Activated B cell treated with CpG ODN at 0.5 μM for 24 hours (primary cell): ENCODE data around the gene FSTL4. TPM values are rescaled to one million over a fixed set of nuclear protein-coding genes. Genes with fewer than 3 reads are reported as not detected.

Source experiments
- ATAC-seq: fragments of 200-7000 bp; cut with Tn5 transposase; one replicate; pipeline ENCODE4 v1.10.0; 2021; ENCODE audit warnings: low read depth, mild to moderate bottlenecking, moderate library complexity
- CTCF ChIA-PET: fragments of 350-600 bp; sonication (Branson Sonifier 250); formaldehyde crosslinking; loops from one replicate; lab custom pipeline; 2021; ENCODE audit warnings: antibody characterized with exemption; lab: Charles Lee
- POLR2A ChIA-PET: fragments of 350-600 bp; sonication (Branson Sonifier 250); formaldehyde crosslinking; loops from one replicate; lab custom pipeline; 2021; ENCODE audit warnings: antibody characterized with exemption; lab: Charles Lee
- DNase-seq: peaks from one replicate; pipeline ENCODE4 v3.0.0; 2022
- H3K27ac Mint-ChIP-seq: one replicate; pipeline ENCODE4 v1.8.0; 2020; ENCODE audit warnings: mixed read lengths
- H3K27me3 Mint-ChIP-seq: one replicate; pipeline ENCODE4 v1.8.0; 2021; ENCODE audit warnings: mixed read lengths
- H3K36me3 Mint-ChIP-seq: one replicate; pipeline ENCODE4 v1.8.0; 2021; ENCODE audit warnings: low read depth, mixed read lengths
- H3K4me1 Mint-ChIP-seq: one replicate; pipeline ENCODE4 v1.8.0; 2021; ENCODE audit warnings: mixed read lengths
- H3K4me3 Mint-ChIP-seq: one replicate; pipeline ENCODE4 v1.8.0; 2020; ENCODE audit warnings: mild to moderate bottlenecking, mixed read lengths
- H3K9me3 Mint-ChIP-seq: one replicate; pipeline ENCODE4 v1.8.0; 2020; ENCODE audit warnings: mixed read lengths
- intact Hi-C: fragments of 100-400 bp; cut with micrococcal nuclease; formaldehyde crosslinking; loops from one replicate; pipeline ENCODE4 v1.15.1; 2024
- total RNA-seq: library from RNA; stranded (reverse); gene quantifications from 2 replicates; pipeline ENCODE4 v1.2.3, GENCODE V29; 2022
- TF ChIP-seq, protein P1 (sequence below): fragments of 200-600 bp; IDR thresholded peaks from one replicate; pipeline ENCODE4 v1.8.0; 2022; ENCODE audit warnings: antibody characterized with exemption, mild to moderate bottlenecking

FSTL4 gene
- total RNA-seq, 1 donor from 2014 or later: 1.7 TPM

DNA sequence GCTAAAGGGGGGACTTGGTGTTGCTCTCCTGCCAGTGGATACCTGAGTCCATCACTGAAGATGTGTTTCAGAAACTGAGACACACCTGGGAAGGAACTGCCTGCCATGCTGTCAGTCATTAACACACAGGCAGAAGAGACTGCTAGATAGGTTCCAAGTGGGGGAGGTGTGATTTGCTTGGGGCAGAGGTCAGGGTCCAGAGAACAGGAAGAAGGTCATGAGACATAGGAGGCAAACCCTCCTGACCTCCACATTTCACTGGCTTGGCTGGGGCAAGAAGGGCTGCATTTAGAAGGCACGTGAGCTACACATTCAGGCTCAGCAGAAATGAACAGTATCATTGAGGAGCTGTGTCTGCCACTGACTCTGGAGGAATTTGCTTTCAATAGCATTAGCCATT lies 344.7 kb downstream of the FSTL4 start:
- TF ChIP-seq, protein P1, sequence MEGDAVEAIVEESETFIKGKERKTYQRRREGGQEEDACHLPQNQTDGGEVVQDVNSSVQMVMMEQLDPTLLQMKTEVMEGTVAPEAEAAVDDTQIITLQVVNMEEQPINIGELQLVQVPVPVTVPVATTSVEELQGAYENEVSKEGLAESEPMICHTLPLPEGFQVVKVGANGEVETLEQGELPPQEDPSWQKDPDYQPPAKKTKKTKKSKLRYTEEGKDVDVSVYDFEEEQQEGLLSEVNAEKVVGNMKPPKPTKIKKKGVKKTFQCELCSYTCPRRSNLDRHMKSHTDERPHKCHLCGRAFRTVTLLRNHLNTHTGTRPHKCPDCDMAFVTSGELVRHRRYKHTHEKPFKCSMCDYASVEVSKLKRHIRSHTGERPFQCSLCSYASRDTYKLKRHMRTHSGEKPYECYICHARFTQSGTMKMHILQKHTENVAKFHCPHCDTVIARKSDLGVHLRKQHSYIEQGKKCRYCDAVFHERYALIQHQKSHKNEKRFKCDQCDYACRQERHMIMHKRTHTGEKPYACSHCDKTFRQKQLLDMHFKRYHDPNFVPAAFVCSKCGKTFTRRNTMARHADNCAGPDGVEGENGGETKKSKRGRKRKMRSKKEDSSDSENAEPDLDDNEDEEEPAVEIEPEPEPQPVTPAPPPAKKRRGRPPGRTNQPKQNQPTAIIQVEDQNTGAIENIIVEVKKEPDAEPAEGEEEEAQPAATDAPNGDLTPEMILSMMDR: no peak
- intact Hi-C loops: no loop called here
- CTCF ChIA-PET: no interaction called here

DNA sequence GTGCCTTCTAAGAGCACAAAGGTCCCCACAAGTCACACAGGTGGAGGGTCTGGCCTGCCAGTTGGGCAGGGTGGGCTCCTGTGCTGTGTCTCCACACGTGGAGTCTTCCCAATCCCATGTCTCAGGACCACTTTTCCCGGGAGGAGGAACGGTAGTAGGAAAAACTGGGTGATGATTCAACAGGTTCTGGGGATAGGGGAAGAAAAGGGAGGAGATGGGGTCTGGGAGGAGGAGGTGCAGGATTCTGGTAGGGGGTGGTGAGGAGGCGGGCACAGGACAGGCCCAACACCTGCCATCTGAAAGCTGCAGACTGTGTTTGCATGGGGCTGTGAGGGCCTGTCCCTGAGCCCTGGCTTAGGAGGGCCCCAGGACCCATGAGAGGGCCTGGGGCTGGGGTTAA lies 345.4 kb downstream of the FSTL4 start:
- no peak overlapping the region for H3K27ac Mint-ChIP-seq
- CTCF ChIA-PET: no interaction called here
- H3K36me3 Mint-ChIP-seq: no peaks in the 10 kb centered on the region

More for the DNA sequence above, 344.7 kb downstream of the FSTL4 start:
- no peaks in the 10 kb centered on the region for H3K4me1 Mint-ChIP-seq
- ATAC-seq (no peak), DNase-seq (no peak)
- H3K27me3 Mint-ChIP-seq: no peaks in the 10 kb centered on the region
- POLR2A ChIA-PET: no interaction called here
- H3K9me3 Mint-ChIP-seq: no peaks in the 10 kb centered on the region
- no peaks in the 10 kb centered on the region for H3K36me3 Mint-ChIP-seq
- H3K27ac Mint-ChIP-seq: no peak overlapping the region
- H3K4me3 Mint-ChIP-seq: no peak overlapping the region

DNA sequence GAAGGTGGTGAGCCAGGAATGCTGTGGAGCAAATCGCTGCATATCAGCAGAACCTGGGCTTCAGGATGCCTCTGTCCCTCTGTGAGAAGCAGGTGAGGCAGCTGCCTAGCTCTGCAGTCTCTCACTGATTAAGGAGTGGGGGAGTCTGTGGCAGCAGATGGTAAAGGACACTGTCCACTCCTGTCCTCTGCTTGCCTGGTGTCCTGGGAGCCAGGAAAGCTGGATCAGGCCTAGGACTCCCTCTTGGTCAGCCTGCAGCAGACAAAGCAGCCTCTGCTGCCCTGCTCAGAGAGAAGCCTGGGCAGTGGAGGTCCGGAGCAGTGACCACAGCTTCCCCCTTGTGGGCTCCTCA lies 345.8 kb downstream of the FSTL4 start:
- H3K9me3 Mint-ChIP-seq: no peaks in the 10 kb centered on the region
- TF ChIP-seq, protein P1: no peak
- DNase-seq (no peak), ATAC-seq (no peak)
- H3K4me3 Mint-ChIP-seq: no peak overlapping the region
- intact Hi-C loops: no loop called here
- ChIA-PET POLR2A (no interaction called here), CTCF (no interaction called here)
- no peaks in the 10 kb centered on the region for H3K4me1 Mint-ChIP-seq
- H3K36me3 Mint-ChIP-seq: no peaks in the 10 kb centered on the region
- H3K27ac Mint-ChIP-seq: no peak overlapping the region
- no peaks in the 10 kb centered on the region for H3K27me3 Mint-ChIP-seq

More for the DNA sequence above, 345.4 kb downstream of the FSTL4 start:
- TF ChIP-seq, protein P1: no peak
- ATAC-seq (no peak), DNase-seq (no peak)
- no peaks in the 10 kb centered on the region for H3K4me1 Mint-ChIP-seq
- H3K27me3 Mint-ChIP-seq: no peaks in the 10 kb centered on the region
- H3K4me3 Mint-ChIP-seq: no peak overlapping the region
- no peaks in the 10 kb centered on the region for H3K9me3 Mint-ChIP-seq
- intact Hi-C loops: no loop called here
- POLR2A ChIA-PET: no interaction called here

DNA sequence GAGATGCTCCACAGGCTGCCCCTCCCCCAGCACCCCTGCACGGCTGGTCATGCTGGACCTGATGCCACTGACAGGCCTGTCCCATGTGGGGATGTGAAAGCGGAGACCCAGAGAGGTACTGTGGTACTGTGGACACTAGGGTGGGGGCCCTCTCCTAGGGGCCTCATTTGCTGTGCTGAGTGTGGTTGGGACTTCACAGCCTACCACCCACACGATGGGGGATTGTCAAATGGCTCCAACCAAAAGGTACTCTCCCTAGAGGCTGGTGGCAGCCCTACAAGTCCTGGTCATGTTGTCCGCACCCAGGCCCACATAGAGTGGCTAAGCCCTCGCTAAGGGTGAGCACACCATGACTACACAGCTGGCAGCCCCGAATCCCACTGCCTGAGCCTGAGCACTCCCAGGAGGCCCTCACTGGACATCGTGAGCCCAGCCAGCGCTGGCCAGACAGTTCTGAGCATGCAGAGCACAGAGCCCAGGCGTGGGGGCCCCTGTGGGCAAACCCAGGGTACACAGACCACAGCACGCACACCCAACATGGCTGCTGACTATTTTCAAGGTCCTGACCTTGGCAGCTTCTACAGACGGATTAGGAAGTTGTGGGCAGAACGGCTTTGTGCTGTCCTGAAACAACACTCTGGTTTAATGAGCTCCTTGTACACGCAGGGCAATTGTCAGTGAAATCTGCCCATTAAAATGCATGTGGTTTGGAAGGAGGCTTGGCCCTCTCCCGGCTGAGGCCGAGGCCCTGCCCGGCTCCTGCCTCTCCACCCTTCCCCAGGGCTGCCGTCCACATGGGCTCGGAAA lies 346.4 kb downstream of the FSTL4 start:
- TF ChIP-seq, protein P1: no peak
- intact Hi-C loops: no loop called here
- Mint-ChIP-seq H3K36me3 (no peaks in the 10 kb centered on the region), H3K27ac (no peak overlapping the region), H3K4me3 (no peak overlapping the region), H3K9me3 (no peaks in the 10 kb centered on the region), H3K4me1 (no peaks in the 10 kb centered on the region), H3K27me3 (no peaks in the 10 kb centered on the region)
- POLR2A ChIA-PET: no interaction called here
- DNase-seq: no peak
- CTCF ChIA-PET: no interaction called here
- ATAC-seq: no peak

DNA sequence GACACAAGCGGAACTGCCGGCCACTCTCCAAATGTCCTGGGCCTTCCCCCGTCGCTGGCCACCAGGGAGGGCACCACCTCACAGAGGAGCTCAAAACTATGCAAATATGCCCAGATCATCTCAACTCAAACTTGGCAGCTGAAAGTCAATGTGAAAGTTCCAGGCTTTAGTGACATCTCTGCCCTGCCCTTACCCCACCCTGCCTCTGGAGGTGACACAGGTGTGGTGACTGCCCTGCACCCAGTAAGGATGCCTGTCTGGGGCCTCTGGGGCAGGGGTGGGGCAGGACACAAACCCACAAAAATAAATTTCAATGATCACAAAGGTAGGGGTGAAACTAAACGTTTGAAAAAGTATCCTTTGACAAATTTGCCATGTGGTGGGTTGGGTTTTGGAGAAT lies 347.1 kb downstream of the FSTL4 start:
- intact Hi-C loops: no loop called here
- H3K4me3 Mint-ChIP-seq: no peak overlapping the region
- H3K36me3 Mint-ChIP-seq: no peaks in the 10 kb centered on the region
- TF ChIP-seq, protein P1: no peak
- no peak overlapping the region for H3K27ac Mint-ChIP-seq
- DNase-seq: no peak
- no peaks in the 10 kb centered on the region for H3K4me1 Mint-ChIP-seq
- no peak for ATAC-seq
- ChIA-PET CTCF (no interaction called here), POLR2A (no interaction called here)
- H3K27me3 Mint-ChIP-seq: no peaks in the 10 kb centered on the region
- H3K9me3 Mint-ChIP-seq: no peaks in the 10 kb centered on the region
